Smooth muscle cell (in vitro differentiated cells): ENCODE data around the gene CAPZB. TPM values are rescaled to one million over a fixed set of nuclear protein-coding genes. Genes with fewer than 3 reads are reported as not detected.
"Not testable (repeated sequence)": the region's sequence is repeated elsewhere in the genome, so short reads cannot be mapped to it uniquely, and the experiment has no call there.

ENCODE experiments used
- DNase-seq: peaks from one replicate; lab custom pipeline; 2025; ENCODE audit not compliant: unreplicated experiment; lab: John Stamatoyannopoulos, UW
- H2AFZ ChIP-seq: fragments of 200-600 bp; sonication (generic); 2 replicates; pipeline ENCODE4 v1.6.0; 2016; ENCODE audit warnings: antibody characterized with exemption, low read depth, mild to moderate bottlenecking
- H3F3A ChIP-seq: fragments of 200-600 bp; sonication (generic); 2 replicates; pipeline ENCODE4 v1.6.0; 2017; ENCODE audit warnings: antibody characterized with exemption, low read depth
- H3K27ac ChIP-seq: fragments of 200-600 bp; sonication (generic); 2 replicates; pipeline ENCODE4 v1.5.1; 2016; ENCODE audit warnings: low read depth, mild to moderate bottlenecking
- H3K27me3 ChIP-seq: fragments of 200-600 bp; sonication (generic); 2 replicates; pipeline ENCODE4 v1.6.1; 2016; ENCODE audit warnings: low read depth, mild to moderate bottlenecking
- H3K36me3 ChIP-seq: fragments of 200-600 bp; sonication (generic); 2 replicates; pipeline ENCODE4 v1.5.1; 2016; ENCODE audit warnings: low read depth
- H3K4me1 ChIP-seq: fragments of 200-600 bp; sonication (generic); 2 replicates; pipeline ENCODE4 v1.5.1; 2016; ENCODE audit warnings: low read depth
- H3K4me2 ChIP-seq: fragments of 200-600 bp; sonication (generic); 2 replicates; pipeline ENCODE4 v1.6.0; 2016; ENCODE audit warnings: mild to moderate bottlenecking
- H3K4me3 ChIP-seq: fragments of 200-600 bp; sonication (generic); 2 replicates; pipeline ENCODE4 v1.5.1; 2016; ENCODE audit warnings: mild to moderate bottlenecking
- H3K79me2 ChIP-seq: fragments of 200-600 bp; sonication (generic); 2 replicates; pipeline ENCODE4 v1.6.0; 2016; ENCODE audit warnings: low read depth, mild to moderate bottlenecking
- H3K9ac ChIP-seq: fragments of 200-600 bp; sonication (generic); 2 replicates; pipeline ENCODE4 v1.6.0; 2016; ENCODE audit warnings: low read depth
- H3K9me3 ChIP-seq: fragments of 200-600 bp; sonication (generic); replicated peaks from 2 replicates; pipeline ENCODE4 v1.5.1; 2016; ENCODE audit warnings: low read depth
- H4K20me1 ChIP-seq: fragments of 200-600 bp; sonication (generic); 2 replicates; pipeline ENCODE4 v1.6.0; 2016; ENCODE audit warnings: low read depth
- CTCF ChIP-seq: fragments of 200-600 bp; sonication (generic); IDR thresholded peaks from 2 replicates; pipeline ENCODE4 v1.5.1; 2017; ENCODE audit warnings: borderline replicate concordance, mild to moderate bottlenecking, antibody characterized with exemption; ENCODE audit not compliant: insufficient read depth, poor library complexity, severe bottlenecking
- WGBS: methylation state at CpG from one replicate; pipeline ENCODE4 v1.1.7; 2016; ENCODE audit warnings: low lambda C conversion rate; 5-methylcytosine and 5-hydroxymethylcytosine counted together
- polyA plus RNA-seq: library from polyadenylated mRNA; unstranded; fragments of >200 nt; fragmentation: Nextera tagmentation; extraction: Ambion mirVana; gene quantifications from 2 replicates; pipeline ENCODE4 v1.2.1, GENCODE V29; 2016
- total RNA-seq: library from RNA; depleted of rRNA; stranded (reverse); fragments of >200 nt; gene quantifications from 2 replicates; pipeline ENCODE4 v1.2.3, GENCODE V29; 2014

Gene CAPZB
- total and polyA plus RNA-seq, 2 experiments from 2014 or later: 205 to 405 TPM

DNA sequence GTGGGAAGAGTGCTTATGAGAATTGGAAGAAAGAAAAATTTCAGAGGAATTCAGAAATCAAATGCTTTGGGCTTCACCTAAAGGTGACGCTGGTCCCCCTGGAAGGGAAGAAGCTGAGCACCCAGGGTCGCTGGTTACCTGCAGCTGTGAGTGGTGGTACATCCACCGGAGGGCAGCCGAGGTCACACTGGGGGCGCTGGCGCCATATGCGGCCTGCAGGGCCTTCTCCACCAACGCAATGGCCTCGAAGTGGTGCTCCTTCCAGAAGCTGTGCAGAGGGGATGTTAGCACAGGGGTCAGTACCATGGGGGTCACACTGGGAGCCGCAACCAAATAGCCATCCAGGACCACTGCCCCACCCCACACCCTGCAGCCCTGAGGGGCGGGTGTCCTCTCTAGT is 179.5 kb downstream of the CAPZB start:
- Histone ChIP-seq H3K27ac (no peak overlapping the region), H3K4me3 (no peak overlapping the region), H3K9ac (no peak overlapping the region), H3K36me3 (peaks cover 6% of the 10 kb centered on the region), H3K79me2 (peaks cover 4% of the 10 kb centered on the region), H2AFZ (no peak overlapping the region), H3F3A (no peaks in the 10 kb centered on the region), H3K27me3 (no peaks in the 10 kb centered on the region), H3K4me2 (no peak overlapping the region), H3K4me1 (no peaks in the 10 kb centered on the region), H3K9me3 (no peaks in the 10 kb centered on the region), H4K20me1 (peaks cover 20% of the 10 kb centered on the region)
- TF ChIP-seq CTCF: no peak
- DNase-seq: no peak
- WGBS: 98% methylated on average over 11 of the region's 11 CpGs

DNA sequence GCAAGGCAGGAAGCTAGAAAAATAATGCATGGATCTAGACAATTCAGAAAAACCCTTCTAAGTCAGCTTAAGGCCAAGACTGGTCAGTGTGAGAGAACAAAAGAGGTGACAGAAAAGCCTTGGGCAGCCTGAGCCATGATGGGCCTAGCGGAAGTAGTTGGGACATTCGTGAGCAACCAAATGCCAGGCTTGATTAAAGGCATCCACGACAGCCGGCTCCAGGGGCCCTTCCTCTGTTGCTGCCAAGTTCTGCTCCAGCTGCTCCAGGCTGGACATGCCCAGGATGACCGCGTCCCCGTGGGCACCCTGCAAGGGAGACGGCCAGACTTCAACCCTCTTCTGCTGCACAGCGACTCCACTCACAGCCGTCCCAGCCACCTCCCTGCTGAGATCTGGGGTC is 181.3 kb downstream of the CAPZB start:
- 97% methylated on average over 10 of the region's 10 CpGs for WGBS
- H3F3A ChIP-seq, H3K4me1 ChIP-seq, DNase-seq, H3K4me2 ChIP-seq, H3K27me3 ChIP-seq, H3K9me3 ChIP-seq, H3K9ac ChIP-seq, H3K79me2 ChIP-seq, H2AFZ ChIP-seq, H4K20me1 ChIP-seq, H3K36me3 ChIP-seq, H3K27ac ChIP-seq, H3K4me3 ChIP-seq: not testable (repeated sequence)

- TF ChIP-seq CTCF: no peak
- Histone ChIP-seq H3K4me3 (no peak overlapping the region), H4K20me1 (no peaks in the 10 kb centered on the region), H3K36me3 (peaks cover 6% of the 10 kb centered on the region), H3K4me2 (no peak overlapping the region), H2AFZ (no peak overlapping the region), H3F3A (no peaks in the 10 kb centered on the region), H3K4me1 (no peaks in the 10 kb centered on the region), H3K9me3 (peaks cover 2% of the 10 kb centered on the region), H3K27ac (no peak overlapping the region), H3K27me3 (no peaks in the 10 kb centered on the region), H3K9ac (no peak overlapping the region), H3K79me2 (no peaks in the 10 kb centered on the region)
- 97% methylated on average over 2 of the region's 2 CpGs for WGBS
- no peak for DNase-seq
Measured at GRCh38 chr1:19300211-19300610, 185.1 kb downstream of the CAPZB start.

DNA sequence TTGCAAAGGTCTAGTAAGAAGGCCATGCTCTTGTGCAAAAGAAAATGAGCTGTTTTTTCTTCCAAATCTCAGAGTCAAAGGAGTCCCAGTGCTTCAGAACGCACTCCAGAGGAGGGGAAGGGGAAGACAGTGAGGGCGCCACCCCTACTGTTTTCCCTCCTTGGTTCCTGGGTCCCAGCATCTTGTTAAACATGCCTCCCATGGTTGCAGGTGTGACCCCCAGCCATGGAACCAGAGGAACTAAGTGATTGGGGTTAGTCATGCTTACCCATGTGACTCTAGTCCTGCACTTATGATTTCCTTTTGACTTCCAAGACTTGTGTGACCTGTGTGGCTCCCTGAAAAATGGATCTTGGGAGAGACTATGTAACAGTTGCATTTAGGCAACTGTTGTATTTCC is 190.7 kb downstream of the CAPZB start:
- Histone ChIP-seq H3K27ac (no peak overlapping the region), H3K27me3 (peaks cover 8% of the 10 kb centered on the region), H3K36me3 (no peaks in the 10 kb centered on the region), H3K9ac (no peak overlapping the region), H2AFZ (no peak overlapping the region), H4K20me1 (no peaks in the 10 kb centered on the region), H3K4me3 (no peak overlapping the region), H3K9me3 (peaks cover 10% of the 10 kb centered on the region), H3K79me2 (no peaks in the 10 kb centered on the region), H3K4me1 (no peaks in the 10 kb centered on the region), H3F3A (no peaks in the 10 kb centered on the region), H3K4me2 (no peak overlapping the region)
- WGBS: 92% methylated on average over 2 of the region's 2 CpGs
- no peak for DNase-seq
- TF ChIP-seq CTCF: no peak
